Prostate gland (tissue), 2 donors: ENCODE measurements around the gene FOXP1.

Source experiments
- CTCF ChIP-seq, 4 experiments: fragments of 200-600 bp in 2 of 4; fragments of 450-650 bp in 2 of 4; sonication (generic) in 2 of 4; IDR thresholded peaks; 1 replicate in 3 of 4; 2 replicates in 1 of 4; pipeline ENCODE4 v1.5.1; 2016 to 2019; ENCODE audit warnings: antibody characterized with exemption in 4 of 4, mild to moderate bottlenecking in 2 of 4, moderate library complexity in 2 of 4
- POLR2A ChIP-seq: fragments of 450-650 bp; IDR thresholded peaks from one replicate; pipeline ENCODE4 v1.6.1; 2016; ENCODE audit warnings: antibody characterized with exemption, mild to moderate bottlenecking
- POLR2AphosphoS5 ChIP-seq: sonication (generic); formaldehyde crosslinking; IDR thresholded peaks from one replicate; pipeline ENCODE4 v1.6.1; 2017; ENCODE audit warnings: antibody characterized with exemption

- TF ChIP-seq CTCF (IDR thresholded peaks at IDR 0.05) (no peak), POLR2A (no peak), POLR2AphosphoS5 (no peak)
Observed at GRCh38 chr3:71389191-71389590, 194.3 kb downstream of the FOXP1 start.
